NCI-H774 (cell line): ENCODE results near the gene GALK1.
"Not testable (repeated sequence)": the region's sequence is repeated elsewhere in the genome, so short reads cannot be mapped to it uniquely, and the experiment has no call there.

ENCODE experiments used
- DNase-seq: peaks from one replicate; lab custom pipeline; 2025; lab: John Stamatoyannopoulos, UW

The GALK1 gene

DNA sequence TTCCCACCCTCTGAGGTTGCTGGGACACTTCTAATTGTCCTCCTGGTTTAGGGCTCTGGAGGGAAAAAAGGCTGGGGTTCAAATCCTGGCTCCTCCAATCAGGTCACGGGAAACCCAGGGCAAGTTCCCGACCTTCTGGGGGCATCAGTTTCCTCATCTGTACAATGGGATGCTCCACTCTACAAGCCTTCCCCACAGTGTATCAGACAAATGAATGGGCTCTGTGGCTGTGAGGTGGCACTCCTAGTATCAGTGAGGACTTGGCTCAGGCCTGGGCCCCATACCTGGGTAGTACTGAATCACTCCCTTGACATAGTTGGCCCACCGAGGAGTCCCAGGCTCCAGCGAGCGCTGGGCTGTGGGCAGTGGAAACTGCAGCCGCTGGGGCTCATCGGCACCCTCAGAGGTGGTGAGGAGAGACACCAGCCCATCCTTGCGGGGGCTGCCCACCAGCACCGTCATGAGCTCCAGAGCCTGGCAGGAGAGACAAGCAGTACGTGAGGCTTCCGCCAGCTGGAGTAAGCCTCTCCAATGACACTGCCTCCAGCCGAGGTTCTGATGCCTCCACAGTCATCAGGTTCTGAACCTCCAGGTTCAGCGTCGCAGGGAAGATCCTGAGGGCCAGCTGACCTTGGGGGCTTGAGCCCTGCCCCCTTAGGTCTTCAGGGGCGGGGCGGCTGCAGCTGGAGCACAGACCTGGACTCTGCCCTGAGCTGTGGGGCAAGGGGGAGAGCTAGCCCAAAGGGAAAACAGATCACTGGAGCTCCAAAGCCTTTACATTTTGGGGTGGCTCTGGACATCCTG is 1.2 kb downstream of the GALK1 start:
- no peak for DNase-seq

DNA sequence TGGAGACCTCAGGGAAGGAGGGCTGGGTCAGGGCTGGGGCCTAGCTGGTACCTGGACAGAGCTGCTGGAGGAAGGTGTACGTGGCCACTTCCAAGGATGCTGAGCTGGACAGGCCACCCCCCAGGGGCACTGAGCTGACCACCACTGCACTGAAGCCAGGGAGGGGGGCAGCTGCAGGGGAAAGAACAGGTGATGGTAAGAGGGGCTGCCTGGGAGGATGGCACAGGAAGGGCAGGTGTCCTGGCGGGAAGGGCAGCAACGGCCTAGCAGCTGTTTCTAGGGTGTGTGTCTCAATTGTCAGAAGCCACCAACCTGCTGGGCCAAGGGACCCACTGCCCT is 1.8 kb downstream of the GALK1 start:
- no peak for DNase-seq

DNA sequence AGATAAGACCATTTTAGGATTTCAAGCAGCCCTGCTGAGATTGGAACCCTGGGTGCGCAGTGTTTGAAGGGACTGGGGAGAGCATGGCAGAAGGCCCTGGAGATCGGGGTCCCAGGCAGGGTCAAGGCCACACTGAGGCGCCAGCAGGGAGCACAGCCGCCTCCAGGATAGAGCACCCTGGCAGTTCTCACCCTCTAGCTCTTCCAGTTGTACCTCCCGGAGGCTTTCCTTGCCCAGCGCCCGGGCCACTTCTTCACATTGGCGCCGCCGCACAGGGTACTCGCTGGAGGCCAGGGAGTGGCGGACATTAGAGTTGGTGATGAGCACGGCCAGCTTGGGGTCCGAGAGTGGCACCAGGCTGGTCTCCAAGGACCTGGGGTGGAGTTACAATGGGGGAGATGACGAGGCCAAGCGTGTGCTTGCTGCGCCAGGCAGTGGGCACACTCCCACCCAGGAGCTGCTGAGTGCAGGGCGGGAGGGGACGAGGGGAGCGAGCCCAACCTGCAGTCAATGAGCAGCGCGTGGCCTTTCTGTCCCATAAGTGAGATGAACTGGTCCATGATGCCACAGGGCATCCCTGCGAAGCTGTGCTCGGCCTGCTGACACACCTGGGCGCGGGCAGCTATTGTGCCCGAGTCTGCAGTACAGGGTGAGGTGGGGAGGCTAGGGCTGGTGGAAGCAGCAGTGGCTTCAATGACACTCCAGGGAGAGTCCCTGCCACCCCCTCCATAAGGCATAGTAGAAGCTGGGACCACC is 2.3 kb downstream of the GALK1 start:
- DNase-seq = no peak

DNA sequence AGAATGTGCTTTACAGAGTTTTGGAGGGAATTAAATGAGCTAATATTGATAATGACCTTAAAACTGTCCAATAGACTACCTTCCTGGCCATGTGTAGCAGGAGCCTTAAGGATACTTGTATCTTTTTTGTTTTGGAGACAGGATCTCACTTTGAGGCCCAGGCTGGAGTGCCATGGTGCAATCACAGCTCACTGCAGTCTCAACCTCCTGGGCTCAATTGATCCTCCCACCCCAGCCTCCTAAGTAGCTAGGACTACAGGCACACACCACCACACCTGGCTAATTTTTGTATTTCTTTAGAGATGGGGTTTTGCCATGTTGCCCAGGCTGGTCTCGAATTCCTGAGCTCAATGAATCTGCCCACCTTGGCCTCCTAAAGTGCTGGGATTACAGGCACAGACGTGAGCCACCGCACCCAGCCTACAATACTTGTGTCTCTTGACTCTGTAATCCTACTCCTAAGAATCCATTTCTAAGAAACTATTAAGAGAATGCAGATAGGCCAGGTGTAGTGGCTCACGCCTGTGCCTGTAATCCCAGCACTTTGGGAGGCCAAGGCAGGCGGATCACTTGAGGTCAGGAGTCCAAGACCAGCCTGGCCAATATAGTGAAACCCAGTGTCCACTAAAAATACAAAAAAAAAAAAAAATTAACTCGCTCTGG is 4.9 kb downstream of the GALK1 start:
- not testable (repeated sequence) for DNase-seq

DNA sequence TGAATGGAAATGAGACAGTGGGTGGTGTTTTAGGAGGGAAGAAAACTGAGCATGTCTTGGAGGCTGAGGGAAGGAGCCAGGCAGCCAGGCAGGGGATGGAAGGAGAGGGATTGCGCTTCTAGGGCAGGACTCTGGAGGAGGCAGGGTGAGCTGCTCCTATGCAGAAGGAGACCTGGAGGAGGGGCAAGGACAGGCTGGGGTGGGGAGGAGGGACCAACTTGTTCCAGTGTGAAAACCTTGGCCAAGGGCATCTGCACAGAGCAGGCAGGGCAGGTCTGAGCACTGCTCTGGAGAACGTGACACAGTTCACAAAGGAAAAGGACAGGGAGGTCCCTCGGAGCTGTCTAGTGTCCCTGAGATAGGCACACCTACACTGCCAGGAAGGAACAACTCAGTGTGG is 5.5 kb downstream of the GALK1 start:
- no peak for DNase-seq

DNA sequence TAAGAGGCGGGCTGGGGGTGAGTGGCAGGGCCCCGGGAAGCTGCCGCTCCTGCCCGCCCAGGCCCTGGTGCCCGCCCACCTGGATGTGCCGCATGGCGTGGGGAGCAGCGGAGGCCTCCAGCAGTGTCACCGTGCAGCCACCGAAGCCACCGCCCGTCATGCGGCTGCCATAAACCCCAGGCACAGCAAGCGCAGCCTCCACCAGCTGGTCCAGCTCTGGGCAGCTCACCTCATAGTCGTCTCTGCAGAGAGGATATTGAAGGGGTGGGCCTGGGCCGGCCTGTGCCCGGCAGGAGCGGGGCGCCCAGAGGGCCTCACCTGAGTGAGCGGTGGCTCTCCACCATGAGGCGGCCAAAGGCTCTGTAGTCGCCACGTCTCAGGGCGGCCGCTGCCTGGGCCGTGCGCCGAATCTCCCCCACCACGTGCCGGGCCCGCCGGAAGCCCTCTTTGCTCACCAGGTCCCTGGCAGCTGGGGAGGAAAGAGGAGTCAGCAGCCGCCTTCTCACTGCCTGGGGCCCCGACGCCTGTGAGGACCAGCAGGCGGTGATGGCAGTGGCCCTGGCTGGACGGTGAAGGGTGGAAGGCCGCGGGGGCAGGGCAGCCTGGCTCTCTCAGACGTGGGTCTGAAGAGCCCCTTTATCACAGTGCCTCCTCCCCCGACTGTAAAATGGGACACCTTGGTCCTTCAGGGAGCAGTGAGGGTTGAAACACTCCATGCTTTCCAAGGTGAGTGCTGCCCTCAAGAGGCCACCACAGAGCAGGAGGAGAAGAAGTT is 6.7 kb downstream of the GALK1 start:
- DNase-seq = no peak

DNA sequence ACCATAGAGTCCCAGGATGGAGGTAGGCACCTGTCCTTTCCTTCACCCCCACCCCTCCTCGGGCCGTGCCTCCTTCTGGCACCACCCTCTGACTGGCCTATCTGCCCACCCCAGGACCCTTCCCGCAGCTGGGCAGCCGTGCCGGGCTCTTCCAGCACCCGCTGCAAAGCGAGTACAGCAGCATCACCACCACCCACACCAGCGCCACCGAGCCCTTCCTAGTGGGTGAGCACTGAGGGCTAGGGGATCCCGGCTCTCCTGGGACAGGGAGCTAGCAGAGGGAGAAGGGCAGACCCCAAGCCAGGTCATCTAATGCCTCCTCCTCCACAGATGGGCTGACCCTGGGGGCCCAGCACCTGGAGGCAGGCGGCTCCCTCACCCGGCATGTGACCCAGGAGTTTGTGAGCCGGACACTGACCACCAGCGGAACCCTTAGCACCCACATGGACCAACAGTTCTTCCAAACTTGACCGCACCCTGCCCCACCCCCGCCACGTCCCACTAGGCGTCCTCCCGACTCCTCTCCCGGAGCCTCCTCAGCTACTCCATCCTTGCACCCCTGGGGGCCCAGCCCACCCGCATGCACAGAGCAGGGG is 7.8 kb downstream of the GALK1 start:
- no peak for DNase-seq

DNA sequence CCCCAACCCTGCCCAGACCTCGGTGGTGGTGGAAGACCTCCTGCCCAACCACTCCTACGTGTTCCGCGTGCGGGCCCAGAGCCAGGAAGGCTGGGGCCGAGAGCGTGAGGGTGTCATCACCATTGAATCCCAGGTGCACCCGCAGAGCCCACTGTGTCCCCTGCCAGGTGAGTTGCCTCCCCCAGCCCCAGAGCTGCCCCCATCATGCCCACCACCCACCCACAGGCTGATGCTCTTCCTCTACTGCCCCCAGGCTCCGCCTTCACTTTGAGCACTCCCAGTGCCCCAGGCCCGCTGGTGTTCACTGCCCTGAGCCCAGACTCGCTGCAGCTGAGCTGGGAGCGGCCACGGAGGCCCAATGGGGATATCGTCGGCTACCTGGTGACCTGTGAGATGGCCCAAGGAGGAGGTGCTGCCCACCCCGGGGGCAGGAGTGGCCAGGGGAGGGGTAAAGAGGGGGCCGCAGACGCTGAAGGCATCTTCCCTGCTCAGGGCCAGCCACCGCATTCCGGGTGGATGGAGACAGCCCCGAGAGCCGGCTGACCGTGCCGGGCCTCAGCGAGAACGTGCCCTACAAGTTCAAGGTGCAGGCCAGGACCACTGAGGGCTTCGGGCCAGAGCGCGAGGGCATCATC is 8.4 kb downstream of the GALK1 start:
- no peak for DNase-seq

DNA sequence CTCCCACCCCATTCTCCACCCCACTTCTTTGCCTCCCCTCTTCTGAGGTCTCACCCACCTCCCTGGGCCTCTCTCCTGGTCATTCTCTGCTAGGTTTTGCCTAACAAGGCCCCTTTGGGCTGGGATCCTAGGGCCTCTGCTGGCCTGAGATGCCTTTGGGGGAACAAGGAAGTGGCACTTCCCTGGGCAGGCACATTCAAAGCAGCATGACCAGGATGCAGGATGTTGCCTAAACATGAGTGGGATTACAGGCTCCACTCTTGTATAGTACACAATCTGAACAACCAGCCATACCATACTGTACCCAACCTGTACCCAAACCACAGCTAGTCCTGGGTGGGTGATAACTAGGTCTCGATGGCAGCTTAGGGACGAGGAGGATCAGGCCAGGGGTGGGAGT is 9.0 kb downstream of the GALK1 start:
- no peak for DNase-seq

DNA sequence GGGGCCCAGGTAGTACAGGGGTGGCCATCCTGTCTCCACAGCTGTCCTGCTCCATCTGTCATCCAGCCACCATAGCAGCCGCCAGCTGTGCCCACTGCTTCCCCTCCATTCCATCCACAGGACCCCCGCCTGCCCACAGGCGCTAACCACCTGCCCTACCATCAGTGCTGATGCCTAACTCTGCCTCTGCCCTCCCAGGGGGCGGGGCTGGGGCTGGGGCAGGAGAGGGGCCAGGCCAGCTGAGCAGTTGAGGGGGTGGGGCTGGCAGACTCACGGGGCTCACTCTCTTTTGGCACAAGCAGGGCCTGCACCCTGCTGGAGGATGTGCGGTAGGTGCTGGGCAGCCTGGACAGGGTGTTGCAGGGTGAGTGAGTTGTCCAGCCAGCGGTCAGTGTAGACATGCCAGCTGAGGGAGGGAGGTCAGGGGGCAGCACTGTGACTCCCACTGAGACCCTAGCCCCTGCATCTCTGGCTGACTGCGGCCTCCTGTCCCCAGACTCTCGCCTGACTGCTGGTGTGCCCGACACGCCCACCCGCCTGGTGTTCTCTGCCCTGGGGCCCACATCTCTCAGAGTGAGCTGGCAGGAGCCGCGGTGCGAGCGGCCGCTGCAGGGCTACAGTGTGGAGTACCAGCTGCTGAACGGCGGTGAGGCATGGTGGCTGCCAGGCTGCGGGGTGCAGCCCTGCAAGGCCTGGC is 9.6 kb downstream of the GALK1 start:
- DNase-seq = no peak

DNA sequence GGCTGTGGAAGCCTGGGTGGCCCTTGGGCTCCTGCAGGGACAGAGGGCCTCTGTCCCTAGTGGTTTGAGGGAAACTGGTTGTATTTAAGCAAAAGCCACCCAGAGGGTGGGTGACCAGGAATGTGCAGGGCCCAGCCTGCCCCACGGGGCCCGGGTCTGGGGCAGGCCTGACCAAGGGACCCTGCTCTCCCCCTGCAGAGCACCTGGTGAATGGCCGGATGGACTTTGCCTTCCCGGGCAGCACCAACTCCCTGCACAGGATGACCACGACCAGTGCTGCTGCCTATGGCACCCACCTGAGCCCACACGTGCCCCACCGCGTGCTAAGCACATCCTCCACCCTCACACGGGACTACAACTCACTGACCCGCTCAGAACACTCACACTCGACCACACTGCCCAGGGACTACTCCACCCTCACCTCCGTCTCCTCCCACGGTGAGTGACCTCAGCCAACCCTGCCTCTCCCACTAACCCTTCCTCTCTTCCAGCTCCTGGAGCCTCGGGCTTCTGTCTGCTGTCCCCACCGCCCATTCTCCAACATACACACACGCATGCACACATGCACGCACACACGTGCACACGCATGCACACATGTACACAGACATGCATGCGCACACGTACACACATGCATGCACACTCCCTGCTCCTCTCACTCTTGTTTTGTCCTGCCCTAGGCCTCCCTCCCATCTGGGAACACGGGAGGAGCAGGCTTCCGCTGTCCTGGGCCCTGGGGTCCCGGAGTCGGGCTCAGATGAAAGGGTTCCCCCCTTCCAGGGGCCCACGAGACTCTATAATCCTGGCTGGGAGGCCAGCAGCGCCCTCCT is 10.4 kb downstream of the GALK1 start:
- DNase-seq = no peak

DNA sequence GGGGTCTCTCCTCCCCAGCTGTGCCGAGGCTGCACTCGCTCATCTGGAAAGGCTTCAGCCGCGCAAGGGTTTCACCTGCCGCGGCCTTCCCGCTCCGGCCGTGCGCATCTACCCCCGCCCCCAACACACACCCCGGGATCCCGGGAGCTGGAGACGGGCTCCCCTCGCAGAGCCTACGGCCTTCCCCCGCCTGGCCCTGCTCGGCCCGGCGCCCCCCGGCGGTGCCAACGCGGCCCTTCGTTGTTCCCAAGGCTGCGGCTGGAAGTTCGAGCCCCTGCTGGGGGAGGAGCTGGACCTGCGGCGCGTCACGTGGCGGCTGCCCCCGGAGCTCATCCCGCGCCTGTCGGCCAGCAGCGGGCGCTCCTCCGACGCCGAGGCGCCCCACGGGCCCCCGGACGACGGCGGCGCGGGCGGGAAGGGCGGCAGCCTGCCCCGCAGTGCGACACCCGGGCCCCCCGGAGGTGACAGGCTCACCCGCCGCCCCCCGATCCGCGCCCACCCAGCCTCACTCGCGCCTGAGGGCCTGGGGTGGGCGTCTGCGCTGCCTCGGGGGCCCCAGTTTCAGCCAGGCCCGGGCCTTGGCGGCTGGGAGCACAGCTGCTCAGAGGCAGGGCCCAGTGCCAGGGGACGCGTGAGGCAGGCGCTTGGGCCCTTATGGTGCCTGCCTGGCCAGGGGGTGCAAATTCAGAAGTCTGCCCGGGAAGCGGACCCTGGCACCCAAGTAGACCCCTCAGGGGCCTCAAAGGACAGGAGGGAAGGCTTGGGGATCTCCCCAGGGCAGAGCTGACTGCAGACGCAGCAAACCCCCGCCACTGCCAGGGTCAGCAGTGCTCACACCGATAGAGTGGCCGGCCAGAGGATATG is 11.2 kb downstream of the GALK1 start:
- no peak for DNase-seq

DNA sequence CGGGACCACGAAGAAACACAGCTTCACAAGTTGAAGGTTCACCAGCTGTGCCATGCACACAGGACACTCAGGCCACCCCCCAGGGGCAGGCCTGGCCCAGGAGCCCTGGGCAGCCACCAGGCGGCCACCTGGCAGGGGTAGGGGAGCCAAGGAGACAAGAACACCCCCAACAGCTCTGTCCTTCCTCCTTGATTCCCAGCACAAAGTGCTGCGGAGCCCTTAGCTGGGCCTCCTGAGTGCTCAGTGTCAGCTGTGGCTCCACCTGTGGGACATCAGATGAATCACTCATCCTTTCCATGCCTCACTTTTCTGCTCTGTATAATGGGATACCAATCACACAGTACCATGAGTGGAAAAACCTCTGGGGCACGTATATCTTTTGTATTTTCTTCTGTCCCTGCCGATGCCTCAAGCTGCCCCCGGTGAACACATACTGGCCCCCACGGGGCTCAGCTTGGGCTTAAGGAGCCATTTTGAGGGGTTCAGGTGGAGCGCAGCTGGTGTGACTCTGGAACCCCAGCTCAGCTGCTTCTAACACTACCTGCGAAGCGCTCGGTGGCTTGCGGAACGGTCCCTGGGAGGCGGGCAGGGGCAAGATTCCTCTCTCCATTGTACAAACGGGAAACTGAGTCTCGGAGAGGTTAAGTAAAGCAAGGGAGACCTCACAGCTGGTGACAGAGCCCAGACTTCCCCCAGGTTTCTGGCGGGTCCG is 12.0 kb downstream of the GALK1 start:
- no peak for DNase-seq

DNA sequence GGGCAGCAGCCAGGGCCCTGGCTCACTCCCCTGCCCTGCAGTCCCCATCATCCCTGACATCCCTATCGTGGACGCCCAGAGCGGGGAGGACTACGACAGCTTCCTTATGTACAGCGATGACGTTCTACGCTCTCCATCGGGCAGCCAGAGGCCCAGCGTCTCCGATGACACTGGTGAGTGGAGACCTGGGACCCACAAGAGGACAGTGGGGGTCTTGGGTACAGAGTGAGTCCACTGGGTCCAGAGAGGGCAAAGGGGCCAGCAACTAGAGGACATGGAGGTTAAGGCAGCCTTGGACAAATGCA is 12.6 kb downstream of the GALK1 start:
- DNase-seq = no peak

DNA sequence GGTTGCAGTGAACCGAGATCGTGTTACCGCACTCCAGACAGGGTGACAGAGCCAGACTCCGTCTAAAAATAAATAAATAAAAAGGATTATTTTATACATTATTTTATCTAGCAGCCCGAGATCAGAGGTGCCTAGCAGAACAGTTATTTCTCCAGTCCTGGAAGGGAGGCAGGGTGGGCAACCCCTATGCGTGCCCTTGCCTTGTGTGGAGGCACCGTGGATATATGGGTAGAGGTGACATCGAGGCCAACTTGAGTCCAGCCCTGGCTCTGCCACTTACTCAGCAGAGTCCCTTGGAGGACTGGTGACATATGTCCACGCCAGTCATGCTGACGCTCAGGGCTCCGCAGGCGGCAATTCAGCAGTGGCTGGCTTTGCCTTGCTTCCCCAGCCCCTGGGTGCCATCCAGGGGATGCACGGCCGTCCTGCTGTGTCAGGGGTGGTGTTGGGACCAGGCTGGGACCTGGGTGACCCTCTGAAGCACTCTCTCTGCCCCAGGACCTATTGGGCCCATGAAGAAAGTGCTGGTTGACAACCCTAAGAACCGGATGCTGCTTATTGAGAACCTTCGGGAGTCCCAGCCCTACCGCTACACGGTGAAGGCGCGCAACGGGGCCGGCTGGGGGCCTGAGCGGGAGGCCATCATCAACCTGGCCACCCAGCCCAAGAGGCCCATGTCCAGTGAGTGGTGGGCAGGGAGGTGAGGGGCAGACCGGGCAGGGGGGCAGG is 13.2 kb downstream of the GALK1 start:
- no peak for DNase-seq

DNA sequence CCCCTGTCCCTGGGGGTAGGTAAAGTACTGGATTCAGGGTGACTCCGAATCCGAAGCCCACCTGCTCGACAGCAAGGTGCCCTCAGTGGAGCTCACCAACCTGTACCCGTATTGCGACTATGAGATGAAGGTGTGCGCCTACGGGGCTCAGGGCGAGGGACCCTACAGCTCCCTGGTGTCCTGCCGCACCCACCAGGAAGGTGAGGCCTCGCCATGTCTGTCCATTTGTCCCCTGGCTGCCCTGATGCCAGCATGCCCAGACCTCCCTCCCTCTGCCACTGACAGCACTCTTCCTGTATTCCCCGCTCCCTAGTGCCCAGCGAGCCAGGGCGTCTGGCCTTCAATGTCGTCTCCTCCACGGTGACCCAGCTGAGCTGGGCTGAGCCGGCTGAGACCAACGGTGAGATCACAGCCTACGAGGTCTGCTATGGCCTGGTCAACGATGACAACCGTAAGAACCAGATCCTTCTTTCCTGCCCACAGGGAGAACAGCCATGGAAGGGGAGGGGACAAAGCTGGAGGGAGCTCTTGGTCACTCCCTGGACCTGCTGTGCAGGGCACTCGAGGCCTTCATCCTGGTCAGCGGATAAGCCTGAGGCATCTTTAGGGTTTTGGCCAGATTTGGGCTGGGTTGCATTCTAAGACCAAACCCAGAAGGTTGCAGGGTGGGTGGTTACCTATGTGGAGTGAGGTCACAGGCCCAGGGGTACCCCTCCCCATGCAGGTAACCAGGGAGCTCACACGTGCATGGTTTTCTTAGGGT is 14.2 kb downstream of the GALK1 start:
- DNase-seq = no peak
